ENCODE measurements around the gene MAML3.

The MAML3 gene

DNA sequence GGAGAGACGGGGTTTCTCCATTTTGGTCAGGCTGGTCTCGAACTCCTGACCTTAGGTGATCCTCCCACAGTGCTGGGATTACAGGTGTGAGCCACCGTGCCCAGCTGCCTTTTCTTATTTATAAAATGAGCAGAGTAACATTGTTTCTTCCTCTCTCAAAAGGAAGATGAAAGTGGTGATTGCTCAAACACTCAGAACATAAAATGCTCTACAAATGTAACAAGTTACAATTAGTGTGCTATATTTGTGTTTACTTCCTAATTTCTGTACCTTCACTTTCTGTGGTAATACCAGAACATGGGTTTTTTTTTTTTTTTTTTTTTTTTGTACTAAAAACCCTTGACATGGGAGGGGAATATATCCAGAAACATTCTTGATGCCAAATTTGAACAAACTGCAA is 290.5 kb downstream of the MAML3 start:
- DNase-seq (ENCODE audit: low spot score): no peak

DNA sequence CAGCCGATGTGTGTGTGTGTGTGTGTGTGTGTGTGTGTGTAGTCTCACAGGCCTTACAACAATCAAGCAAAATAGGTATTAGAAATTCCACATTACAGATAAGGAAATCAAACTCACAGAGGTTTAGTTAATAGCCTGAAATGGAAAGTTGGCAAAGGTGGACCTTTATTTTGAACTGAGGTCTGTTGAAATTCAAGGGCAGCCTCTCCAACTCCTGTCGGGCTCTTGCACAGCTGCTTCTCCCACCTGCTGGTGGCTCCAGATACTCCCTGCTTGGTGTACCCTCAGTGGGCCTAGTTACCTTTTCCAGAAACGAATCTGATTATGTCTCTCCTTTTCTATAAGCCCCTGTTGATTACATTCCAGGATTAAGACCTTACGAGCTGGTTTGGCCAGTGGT is 292.5 kb downstream of the MAML3 start:
- no peak for DNase-seq (ENCODE audit: low spot score)

DNA sequence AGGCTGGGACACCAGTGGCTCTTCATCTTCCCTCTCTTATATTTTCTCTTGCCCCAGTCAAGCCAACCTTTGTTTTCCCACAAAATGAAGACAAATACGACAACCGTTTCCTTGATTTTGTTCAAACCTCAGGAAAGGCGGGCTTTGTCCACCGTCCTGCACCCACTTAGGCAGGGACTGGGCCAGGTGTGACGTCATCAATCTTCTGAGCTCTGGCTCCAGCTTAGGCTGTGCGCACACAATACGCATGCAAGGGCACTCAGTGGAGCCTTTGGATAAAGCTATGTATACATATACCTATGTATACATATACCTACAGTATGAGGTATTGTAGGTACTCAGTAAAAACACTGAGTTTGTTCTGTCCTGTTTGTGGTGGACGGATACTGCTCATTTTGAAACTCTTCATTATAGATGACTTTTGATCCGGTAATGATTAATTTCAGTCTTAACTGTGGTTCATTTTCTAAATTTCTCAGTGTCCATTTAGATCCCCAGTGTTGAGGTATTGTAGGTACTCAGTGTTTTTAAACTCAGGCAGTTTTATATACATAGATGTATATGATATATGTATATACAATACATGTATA is 293.5 kb downstream of the MAML3 start:
- no peak for DNase-seq (ENCODE audit: low spot score)

DNA sequence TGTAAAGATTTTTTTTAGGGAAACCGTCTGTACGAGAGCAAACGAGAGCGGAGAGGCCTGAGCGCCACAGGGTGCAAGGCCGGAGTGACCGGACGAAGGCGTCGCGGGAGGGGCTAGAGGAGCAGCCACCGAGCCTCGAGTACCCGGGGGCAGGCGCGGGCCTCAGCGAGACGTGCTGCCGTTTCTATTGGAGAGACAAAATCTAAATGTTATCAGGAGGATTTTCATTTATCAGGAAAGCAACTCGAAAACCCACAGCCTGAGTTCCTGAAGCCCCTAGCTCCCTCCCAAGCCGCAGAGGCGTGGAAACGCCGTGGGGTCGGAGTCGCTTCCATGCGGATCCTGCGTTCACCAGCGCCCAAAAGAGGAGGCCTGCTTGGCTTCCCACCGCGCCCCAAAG is 294.1 kb downstream of the MAML3 start:
- no peak for DNase-seq (ENCODE audit: low spot score)

DNA sequence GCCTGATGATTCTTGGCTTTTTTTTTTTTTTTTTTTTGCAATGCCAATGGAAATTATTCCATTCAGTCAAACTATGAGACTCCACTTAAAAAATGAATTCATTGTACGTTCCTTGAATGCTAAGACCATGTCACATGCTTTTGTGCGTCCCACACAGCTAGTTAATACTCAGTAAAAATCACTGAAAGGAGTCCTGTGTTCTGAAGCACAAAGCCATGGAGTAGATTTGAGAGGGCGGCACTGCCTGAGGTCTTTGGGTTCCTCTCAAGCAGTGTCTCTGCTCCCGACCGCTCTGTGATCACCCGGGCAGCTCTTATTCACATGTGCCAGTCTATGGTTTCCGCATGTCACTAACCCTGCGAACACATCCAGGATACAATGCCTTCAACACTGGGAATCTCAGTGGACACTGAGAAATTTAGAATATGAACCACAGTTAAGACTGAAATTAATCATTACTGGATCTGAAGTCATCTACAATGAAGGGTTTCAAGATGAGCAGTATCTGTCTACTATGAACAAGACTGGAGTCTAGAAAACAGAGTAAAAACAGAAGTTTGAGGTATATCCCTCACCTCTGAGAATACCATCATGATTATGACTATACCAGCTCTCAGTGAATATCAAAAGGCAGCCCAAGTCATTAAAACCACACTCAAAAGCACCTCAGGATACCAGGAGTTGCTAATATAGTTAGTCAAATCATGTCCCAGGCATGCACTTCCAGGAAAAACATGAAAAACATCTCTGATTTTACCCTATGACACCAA is 295.4 kb downstream of the MAML3 start:
- DNase-seq (ENCODE audit: low spot score): no peak

DNA sequence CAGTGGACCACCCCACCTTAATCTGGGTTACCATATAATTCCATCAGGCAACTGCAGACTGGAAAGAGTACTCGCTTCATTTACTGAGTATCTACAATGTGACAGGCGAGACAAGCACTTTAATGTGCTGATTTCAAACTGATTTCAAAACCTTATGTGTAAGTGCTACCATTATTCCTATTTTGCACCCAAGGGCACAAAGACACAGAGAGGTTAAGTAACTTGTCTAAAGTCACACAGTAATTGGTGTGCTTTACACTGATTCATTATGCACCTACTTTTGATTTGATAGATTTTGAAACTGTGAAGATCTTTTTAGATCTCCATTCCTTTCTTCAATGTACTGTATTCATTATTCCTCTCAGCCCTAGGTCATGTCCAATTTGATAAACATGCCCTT is 296.0 kb downstream of the MAML3 start:
- no peak for DNase-seq (ENCODE audit: low spot score)

DNA sequence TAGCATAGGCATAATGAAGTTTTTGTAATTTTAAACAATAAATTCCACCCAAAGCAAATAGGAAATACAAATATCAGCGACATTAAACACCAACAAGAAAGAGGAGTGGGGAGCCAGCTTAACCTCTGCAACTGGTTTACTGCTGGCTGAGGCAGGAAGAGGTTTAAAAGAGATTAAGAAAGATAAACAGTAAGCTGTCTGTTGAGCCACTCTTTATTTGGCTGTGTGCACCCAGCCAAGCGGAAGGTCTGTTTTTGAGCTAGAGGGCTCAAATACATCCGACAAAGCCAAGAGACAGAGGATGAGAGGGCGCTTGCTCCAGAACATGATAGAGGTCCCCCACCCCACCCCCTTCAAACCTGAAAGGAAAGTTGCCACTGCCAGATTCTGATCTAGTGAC is 297.0 kb downstream of the MAML3 start:
- no peak for DNase-seq (ENCODE audit: low spot score)

DNA sequence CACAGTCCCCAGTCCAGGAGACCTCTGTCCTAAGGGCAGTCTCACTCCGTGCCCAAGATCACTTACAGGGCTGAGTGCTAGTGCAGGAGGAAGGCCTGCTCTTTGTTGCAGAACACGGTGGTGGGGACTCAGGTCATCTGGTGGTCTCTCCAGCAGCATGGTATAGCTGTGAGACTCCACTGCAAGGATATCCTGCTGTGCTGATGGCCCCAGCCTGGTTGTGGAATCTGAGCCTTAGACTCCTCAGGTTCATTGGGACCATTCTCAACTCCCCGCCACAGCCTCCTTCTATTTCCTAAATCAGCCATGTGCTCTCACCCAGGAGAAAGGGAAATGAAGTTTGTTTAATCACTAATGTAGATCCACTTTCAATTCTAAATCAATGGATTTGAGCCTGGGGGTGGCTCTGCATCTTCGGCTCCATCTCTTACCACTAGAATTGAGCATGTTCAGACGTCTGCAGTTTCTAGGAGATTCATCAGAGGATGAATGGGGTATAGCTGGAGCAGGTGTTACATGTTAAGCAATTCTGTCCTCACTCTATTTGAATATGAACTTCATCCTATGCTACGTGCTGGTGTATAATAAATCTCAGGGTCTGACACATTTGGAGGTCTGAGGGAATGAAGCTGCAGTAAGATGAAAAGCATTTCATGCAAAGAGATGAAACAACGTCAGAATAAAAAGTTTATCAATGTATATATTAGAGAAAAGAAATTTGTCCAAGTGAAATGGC is 299.1 kb downstream of the MAML3 start:
- no peak for DNase-seq (ENCODE audit: low spot score)

DNA sequence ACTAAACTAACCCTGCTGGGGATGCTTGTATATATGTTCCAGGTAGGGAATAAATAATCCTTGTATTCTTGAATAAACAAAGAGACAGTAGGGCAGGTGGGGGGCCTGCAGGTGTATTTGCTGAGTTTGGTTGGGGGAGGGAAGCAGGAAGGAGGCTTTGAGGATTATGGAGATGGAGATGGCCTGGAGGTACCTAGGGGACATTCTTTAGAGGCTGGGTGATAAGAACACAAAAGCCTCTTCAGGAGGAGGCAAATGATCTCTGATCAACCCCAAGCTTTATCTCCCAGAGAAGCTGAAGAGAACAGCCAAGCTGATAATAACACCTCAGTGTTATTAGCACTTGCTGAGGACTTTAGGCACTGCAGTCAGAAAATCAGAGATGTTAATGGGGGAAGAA is 300.7 kb downstream of the MAML3 start:
- DNase-seq (ENCODE audit: low spot score): no peak

DNA sequence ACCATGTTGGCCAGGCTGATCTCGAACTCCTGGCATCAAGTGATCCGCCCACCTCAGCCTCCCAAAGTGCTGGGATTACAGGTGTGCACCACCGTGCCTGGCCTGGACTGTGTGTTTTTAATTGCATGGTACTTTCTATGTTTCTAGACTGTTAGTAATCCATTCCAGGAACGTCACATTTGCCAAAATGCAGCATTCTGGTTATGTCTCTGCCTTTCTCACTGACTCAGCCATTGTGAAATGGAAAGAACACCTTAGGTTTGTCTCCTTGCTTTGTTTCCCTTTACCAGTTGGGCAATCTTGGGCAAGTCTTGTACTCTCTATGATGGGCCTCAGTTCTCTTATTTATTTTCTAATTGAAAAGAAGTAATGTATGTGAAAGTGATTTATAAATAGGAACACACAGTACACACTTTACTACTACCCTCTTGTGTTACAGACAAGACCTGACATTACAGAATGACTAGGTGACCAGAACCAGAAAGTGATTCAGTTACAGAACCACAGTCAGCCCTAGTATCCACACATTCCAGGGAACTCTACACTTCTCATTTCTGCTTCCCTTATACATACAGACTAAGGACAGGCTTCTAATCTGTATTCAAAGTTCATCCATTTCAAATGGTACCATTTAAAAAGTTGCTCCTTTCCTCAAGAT is 301.2 kb downstream of the MAML3 start:
- DNase-seq (ENCODE audit: low spot score): no peak

DNA sequence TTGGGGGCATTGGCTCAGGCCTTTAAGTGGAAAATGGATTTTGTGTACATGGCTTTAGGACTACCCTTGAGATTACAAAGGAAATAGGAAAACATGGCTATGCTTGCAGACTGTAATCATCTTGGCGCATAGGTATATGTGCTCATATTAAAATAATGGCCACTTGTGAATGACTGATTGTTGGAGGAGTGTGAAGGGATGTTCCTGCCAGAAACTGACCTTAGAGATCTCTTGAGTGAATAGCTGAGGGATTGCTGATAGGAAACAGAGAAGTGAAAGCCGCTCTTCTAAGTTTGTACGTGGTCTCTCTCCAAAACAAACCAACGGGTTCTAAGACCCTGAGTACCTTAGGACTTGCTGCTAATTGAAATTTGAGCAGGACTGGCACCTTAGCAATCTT is 302.3 kb downstream of the MAML3 start:
- no peak for DNase-seq (ENCODE audit: low spot score)

DNA sequence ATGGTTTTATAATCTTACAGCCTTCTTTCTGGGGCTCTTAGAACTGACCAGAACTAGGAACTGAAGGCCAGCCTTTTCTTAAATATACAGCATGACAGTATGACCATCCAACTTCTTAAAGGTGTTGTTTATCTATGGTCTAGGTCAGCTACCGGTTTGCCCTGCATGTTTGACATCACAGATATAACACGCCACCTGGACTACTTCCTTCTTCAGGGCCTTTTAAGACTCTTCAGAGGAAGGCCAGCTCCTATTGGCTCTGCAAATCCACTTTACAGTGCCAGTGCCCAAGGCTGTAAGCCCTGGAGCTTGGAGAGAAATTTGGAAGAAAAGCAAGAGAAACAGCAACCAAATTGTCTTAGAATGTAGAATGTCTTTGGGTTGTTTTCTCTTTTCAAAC is 302.9 kb downstream of the MAML3 start:
- no peak for DNase-seq (ENCODE audit: low spot score)

DNA sequence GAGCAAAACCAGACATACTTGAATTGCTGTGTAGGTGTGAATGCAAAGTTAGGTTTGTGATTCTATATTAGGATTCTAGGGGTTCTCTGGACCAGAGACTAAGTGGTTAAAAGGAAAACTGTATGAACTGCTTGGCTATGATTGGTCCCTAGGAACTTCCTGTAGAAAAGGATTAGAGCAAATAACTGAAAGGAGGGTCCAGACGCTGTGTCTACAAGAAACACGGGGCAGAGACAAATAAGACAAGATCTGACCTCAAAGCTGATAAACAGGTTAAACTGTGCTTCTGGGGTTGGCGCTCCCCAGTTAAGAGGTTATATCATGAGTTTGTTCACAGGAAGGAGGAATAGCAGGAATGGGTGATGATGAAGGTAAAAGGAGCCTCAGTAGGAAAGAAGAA is 304.8 kb downstream of the MAML3 start:
- DNase-seq (ENCODE audit: low spot score): no peak

DNA sequence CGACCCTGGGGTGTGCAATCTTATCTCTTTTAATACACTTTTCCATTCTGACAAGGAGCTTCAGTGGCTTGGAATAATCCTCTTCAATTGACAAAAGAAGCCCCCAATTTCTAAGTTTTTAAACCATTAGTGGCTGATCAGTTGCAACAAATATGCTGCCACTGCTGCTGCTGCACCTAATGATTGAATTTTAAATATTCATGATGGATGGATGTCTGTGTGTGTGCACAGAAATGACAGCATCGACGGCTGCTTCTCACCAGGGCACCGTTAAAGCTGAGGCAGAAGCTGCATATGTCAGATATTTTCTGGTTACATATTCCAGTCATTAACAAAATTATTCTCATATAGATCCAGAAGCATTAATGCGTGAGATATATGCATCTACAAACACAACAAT is 306.0 kb downstream of the MAML3 start:
- DNase-seq (ENCODE audit: low spot score): no peak

DNA sequence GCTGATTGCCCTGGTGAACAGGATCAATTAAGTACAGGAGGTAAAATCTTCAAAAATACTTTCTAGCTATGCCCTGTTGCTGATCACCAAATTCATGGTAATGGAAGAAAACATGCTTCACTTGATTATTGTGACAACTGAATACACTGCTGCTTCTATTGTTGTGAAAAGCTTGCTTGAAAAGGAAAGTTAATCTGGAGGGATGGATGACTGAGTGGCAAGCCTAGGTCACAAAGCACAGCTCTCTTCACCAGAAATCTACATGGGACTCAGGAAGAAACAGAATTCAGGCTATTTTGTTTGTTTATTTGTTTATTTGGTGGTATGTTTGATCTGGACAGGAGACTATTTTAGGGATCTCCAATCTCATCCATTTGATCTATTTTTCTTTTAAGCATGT is 306.4 kb downstream of the MAML3 start:
- no peak for DNase-seq (ENCODE audit: low spot score)

DNA sequence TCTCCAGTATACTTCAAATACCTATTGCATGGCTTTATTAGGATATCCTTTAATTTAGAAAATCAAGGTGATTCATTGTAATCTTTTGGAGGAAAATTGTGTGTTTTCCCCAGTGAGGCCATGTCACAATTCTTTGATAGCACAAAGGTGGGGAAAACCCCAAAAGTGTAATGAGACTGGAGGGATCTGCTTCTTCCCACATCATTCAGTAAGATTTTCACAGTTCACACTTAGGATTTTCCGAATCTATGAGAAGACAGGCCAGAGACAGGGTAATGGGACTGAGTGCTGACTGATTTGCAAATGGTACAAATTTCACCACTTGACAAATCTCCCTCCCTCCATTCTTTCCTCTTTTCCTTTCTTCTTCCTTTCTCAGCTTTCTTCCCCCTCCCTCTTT is 307.2 kb downstream of the MAML3 start:
- DNase-seq (ENCODE audit: low spot score): no peak

DNA sequence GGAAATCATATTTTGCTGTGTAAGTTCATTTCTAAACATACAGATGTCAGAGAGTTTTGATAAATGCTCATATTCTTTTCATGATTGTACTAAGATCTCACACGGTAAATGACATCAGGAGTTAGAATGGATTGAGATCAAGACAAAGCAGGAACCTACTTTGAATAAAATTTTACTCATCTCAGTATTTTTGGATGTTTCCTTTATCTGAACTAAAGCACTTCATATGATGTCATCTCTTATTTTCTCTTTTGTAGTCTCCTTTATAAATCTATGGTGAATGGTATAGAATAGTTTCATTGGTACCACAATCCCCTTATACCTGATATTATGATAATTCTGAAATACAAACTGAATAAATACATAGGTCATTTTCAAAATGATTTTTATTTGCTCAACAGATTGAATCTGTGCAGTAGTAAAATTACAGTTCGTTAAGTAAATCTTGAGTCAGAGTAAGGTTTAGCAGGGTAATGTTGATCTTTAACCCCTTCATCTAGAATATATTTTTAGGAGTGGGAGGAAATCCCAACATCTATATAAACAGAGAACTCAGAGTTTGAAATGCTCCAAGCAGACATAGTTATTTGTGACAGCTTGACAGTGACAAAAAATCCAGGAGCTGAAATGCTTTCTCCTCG is 308.4 kb downstream of the MAML3 start:
- DNase-seq (ENCODE audit: low spot score): no peak

DNA sequence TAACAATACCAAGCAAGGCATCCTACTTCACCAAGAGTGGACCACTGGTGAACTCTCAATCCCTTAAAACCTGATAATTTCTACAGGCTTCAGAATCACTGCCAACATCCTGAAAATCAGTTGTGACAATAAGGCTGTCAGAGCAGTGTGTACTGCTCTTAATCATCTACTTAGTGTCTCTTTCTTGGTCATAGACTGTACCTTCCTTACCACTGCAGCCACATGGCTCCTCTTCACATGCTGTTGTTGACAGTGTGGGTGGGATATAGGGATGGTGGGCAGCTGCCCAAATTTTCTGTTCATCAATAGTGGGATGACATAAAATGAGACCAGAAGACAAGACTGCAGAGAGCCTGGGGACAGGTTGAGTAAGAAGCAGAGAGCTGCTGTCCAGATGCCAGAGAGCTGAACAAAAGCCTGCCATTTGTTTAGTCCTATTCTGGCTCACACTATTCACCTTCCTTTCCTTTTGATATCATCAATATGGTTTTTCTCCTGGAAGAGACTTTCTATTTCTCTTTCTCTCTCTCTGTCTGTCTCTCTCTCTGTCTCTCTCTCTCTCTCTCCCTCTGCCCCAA is 309.4 kb downstream of the MAML3 start:
- DNase-seq (ENCODE audit: low spot score): no peak

DNA sequence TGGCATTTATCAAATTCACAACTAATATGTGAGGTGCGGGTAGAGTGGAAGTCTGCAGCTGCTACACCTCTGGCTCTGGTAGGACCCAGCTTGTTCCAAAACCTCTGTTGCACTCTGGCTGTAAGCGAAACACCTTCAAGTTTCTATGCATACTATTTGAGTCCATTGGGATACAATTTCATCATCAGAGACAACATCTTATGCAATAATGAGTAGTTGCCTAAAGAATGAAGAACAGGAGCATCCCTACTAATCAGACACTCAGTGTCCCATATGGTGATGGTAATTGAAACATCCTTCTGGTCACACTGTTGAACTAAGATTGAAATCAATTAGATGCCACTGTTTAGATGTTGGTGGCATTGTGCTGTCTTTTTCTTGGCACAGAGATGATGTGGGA is 309.9 kb downstream of the MAML3 start:
- DNase-seq (ENCODE audit: low spot score): no peak

DNA sequence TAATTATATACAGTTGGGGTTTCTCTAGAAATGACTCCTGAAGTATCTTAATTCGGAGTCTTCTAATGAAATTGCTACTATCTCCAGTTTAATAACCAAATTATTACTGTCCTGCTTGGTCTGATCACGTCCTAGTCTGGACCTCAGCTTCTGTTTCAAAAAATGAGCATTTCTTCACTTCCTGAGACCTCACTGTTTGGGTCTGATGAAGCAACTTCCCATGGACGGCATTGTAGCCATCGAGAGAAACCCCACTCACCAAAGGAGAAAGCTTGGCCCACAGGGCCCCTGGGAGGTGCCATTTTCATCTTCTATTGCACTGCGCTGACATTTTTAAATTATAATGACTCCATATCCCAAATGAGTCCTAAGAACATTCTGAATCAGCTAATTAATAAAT is 310.3 kb downstream of the MAML3 start:
- no peak for DNase-seq (ENCODE audit: low spot score)

DNA sequence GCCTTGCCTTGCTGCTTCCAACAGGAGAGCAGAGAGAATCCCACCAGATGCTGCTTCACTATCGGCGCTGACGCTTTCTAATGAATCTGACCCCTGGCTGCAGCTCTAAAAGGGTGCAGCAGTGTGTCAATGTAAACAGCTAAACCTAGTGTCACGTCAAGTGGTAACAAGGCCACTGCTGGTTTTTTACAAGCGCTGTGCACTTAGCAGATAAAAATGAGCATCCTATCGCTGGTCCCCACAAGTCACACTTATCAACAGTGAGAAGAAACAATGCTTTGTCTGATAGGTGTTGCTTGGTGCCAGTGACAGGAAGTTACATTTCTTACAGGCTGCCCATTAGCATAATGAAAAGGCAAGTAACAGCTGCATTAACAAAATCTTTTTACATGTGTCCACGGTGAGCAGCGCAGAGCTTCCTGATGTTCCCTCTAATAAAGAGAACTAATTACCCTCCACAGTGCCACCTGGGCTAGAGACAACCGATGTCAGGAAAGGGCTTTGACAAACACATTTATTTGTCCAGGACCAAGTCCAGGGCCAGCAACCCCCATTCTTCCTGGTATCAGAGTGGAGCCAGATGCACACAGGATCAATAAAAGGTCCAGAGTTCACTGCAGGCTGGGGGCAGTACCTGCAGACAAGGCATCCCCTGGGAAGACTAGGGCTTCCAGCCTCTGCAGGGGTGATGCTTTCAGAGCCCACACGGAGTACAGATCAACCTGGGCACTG is 312.4 kb downstream of the MAML3 start:
- DNase-seq (ENCODE audit: low spot score): no peak

All from SW480 (cell line).